WTC11 (cell line): Measurements from ENCODE around the gene GAK. TPM values are rescaled to one million over a fixed set of nuclear protein-coding genes. Genes with fewer than 3 reads are reported as not detected.
A peak's percentile ranks its signal among the peaks of the same experiment; 100 is the strongest.

Experiments
- ATAC-seq: fragments of 200-7000 bp; cut with Tn5 transposase; 2 replicates; pipeline ENCODE4 v1.10.0; 2021; ENCODE audit warnings: mild to moderate bottlenecking, moderate library complexity
- CTCF ChIA-PET: fragments of 300-600 bp; sonication (Branson Sonifier 250); formaldehyde crosslinking; loops from one replicate; lab custom pipeline; 2021; ENCODE audit warnings: antibody characterized with exemption; lab: Charles Lee
- POLR2A ChIA-PET: fragments of 350-600 bp; sonication (Branson Sonifier 250); formaldehyde crosslinking; loops from one replicate; lab custom pipeline; 2021; ENCODE audit warnings: antibody characterized with exemption; lab: Charles Lee
- DNase-seq: peaks from one replicate; pipeline ENCODE4 v3.0.0; 2021; ENCODE audit warnings: low spot score
- H3K27ac Mint-ChIP-seq: 2 replicates; pipeline ENCODE4 v1.8.0; 2021; ENCODE audit warnings: mixed read lengths
- H3K27me3 Mint-ChIP-seq: 2 replicates; pipeline ENCODE4 v1.8.0; 2021; ENCODE audit warnings: low read depth, mild to moderate bottlenecking, moderate library complexity, mixed read lengths
- H3K36me3 Mint-ChIP-seq: 2 replicates; pipeline ENCODE4 v1.8.0; 2021; ENCODE audit warnings: mixed read lengths
- H3K4me1 Mint-ChIP-seq: 2 replicates; pipeline ENCODE4 v1.8.0; 2022; ENCODE audit warnings: mixed read lengths
- H3K4me3 Mint-ChIP-seq: 2 replicates; pipeline ENCODE4 v1.8.0; 2021; ENCODE audit warnings: mild to moderate bottlenecking, moderate library complexity, mixed read lengths
- H3K9me3 Mint-ChIP-seq: 2 replicates; pipeline ENCODE4 v1.8.0; 2021; ENCODE audit warnings: mixed read lengths
- ARID4B ChIP-seq: sonication (generic); formaldehyde crosslinking; IDR thresholded peaks from 2 replicates; pipeline ENCODE4 v1.8.0; 2023; ENCODE audit warnings: missing genetic modification reagents, mild to moderate bottlenecking, borderline replicate concordance
- ATF1 ChIP-seq: sonication (generic); formaldehyde crosslinking; IDR thresholded peaks from 2 replicates; pipeline ENCODE4 v1.8.1; 2023; ENCODE audit warnings: mild to moderate bottlenecking, moderate library complexity, missing genetic modification reagents
- ATF2 ChIP-seq: sonication (generic); formaldehyde crosslinking; IDR thresholded peaks from 2 replicates; pipeline ENCODE4 v1.8.1; 2022; ENCODE audit warnings: low read depth, missing genetic modification reagents, borderline replicate concordance
- CBFB ChIP-seq: sonication (generic); formaldehyde crosslinking; IDR thresholded peaks from 2 replicates; pipeline ENCODE4 v1.8.1; 2022; ENCODE audit warnings: mild to moderate bottlenecking, low read depth, missing genetic modification reagents
- ELF4 ChIP-seq: sonication (generic); formaldehyde crosslinking; IDR thresholded peaks from 2 replicates; pipeline ENCODE4 v1.8.1; 2022; ENCODE audit warnings: low read depth, mild to moderate bottlenecking, moderate library complexity, missing genetic modification reagents
- ETV6 ChIP-seq: sonication (generic); formaldehyde crosslinking; IDR thresholded peaks from 2 replicates; pipeline ENCODE4 v1.8.1; 2022; ENCODE audit warnings: mild to moderate bottlenecking, missing genetic modification reagents
- GTF2I ChIP-seq: fragments of 250-450 bp; sonication (Bioruptor Pico); conservative IDR thresholded peaks from 2 replicates; pipeline ENCODE4 v1.4.0; 2021; ENCODE audit warnings: mild to moderate bottlenecking
- IRF2 ChIP-seq: sonication (generic); formaldehyde crosslinking; IDR thresholded peaks from 2 replicates; pipeline ENCODE4 v1.8.0; 2022; ENCODE audit warnings: low read depth, missing genetic modification reagents, borderline replicate concordance
- MAX ChIP-seq: sonication (generic); formaldehyde crosslinking; IDR thresholded peaks from 2 replicates; pipeline ENCODE4 v1.8.0; 2022; ENCODE audit warnings: mild to moderate bottlenecking, missing genetic modification reagents
- NFATC4 ChIP-seq: fragments of 250-450 bp; sonication (Bioruptor Pico); IDR thresholded peaks from 2 replicates; pipeline ENCODE4 v1.9.0; 2021; ENCODE audit warnings: mild to moderate bottlenecking
- NR3C1 ChIP-seq: sonication (generic); formaldehyde crosslinking; conservative IDR thresholded peaks from 2 replicates; pipeline ENCODE4 v1.8.1; 2023; ENCODE audit warnings: low read depth, mild to moderate bottlenecking, missing genetic modification reagents
- PREB ChIP-seq: sonication (generic); formaldehyde crosslinking; IDR thresholded peaks from 2 replicates; pipeline ENCODE4 v1.8.1; 2022; ENCODE audit warnings: mild to moderate bottlenecking, missing genetic modification reagents, moderate library complexity, borderline replicate concordance
- TCF7 ChIP-seq: sonication (generic); formaldehyde crosslinking; IDR thresholded peaks from 2 replicates; pipeline ENCODE4 v1.8.0; 2022; ENCODE audit warnings: mild to moderate bottlenecking, low read depth, missing genetic modification reagents, moderate library complexity
- TP53 ChIP-seq: sonication (generic); formaldehyde crosslinking; IDR thresholded peaks from 2 replicates; pipeline ENCODE4 v1.8.1; 2023; ENCODE audit warnings: mild to moderate bottlenecking, missing genetic modification reagents
- ZNF416 ChIP-seq: fragments of 250-450 bp; sonication (Bioruptor Pico); IDR thresholded peaks from 2 replicates; pipeline ENCODE4 v1.9.0; 2021; ENCODE audit warnings: mild to moderate bottlenecking, inconsistent platforms
- total RNA-seq: library from RNA; stranded (reverse); gene quantifications from 3 replicates; pipeline ENCODE4 v1.2.3, GENCODE V29; 2021
- TF ChIP-seq, protein P1 (sequence below): fragments of 250-450 bp; sonication (Bioruptor Pico); IDR thresholded peaks from 2 replicates; pipeline ENCODE4 v1.8.0; 2021; ENCODE audit warnings: mild to moderate bottlenecking
- TF ChIP-seq, protein P2 (sequence below): sonication (generic); formaldehyde crosslinking; IDR thresholded peaks from 2 replicates; pipeline ENCODE4 v1.8.0; 2022; ENCODE audit warnings: mild to moderate bottlenecking, missing genetic modification reagents
- TF ChIP-seq, protein P3 (sequence below): sonication (generic); formaldehyde crosslinking; IDR thresholded peaks from 2 replicates; pipeline ENCODE4 v1.8.0; 2023; ENCODE audit warnings: missing genetic modification reagents

GAK gene
- total RNA-seq, 1 experiment from 2014 or later, result 121 TPM

GRCh38 chr4:914531-914930 lies 17.6 kb downstream of the GAK start (continued):
- TF ChIP-seq, protein P1, sequence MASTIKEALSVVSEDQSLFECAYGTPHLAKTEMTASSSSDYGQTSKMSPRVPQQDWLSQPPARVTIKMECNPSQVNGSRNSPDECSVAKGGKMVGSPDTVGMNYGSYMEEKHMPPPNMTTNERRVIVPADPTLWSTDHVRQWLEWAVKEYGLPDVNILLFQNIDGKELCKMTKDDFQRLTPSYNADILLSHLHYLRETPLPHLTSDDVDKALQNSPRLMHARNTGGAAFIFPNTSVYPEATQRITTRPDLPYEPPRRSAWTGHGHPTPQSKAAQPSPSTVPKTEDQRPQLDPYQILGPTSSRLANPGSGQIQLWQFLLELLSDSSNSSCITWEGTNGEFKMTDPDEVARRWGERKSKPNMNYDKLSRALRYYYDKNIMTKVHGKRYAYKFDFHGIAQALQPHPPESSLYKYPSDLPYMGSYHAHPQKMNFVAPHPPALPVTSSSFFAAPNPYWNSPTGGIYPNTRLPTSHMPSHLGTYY (CRISPR knock-in tag), result no peak

DNA sequence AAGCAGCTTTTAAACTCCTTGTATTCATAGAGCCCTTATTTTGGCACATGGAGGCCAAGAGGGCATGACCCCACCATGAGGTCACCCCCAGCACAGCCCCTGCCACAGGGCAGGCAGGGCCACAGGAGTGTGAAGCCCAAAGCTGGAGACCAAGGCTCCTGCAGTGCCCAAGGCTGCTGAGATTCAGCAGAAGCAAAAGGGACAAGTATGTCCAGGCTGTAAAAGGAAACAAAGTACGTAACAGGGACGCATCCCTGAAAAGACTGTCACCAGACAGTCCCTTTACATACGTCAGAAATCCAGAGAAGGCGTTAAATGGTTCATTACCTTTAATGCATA lies 18.9 kb downstream of the GAK start:
- Mint-ChIP-seq H3K36me3 (peaks cover 10% of the 10 kb centered on the region), H3K4me1 (peaks cover 5% of the 10 kb centered on the region), H3K27me3 (no peaks in the 10 kb centered on the region), H3K9me3 (no peaks in the 10 kb centered on the region), H3K27ac (no peak overlapping the region), H3K4me3 (no peak overlapping the region)
- TF ChIP-seq NR3C1 (no peak), PREB (CRISPR knock-in tag) (no peak), MAX (no peak), TCF7 (CRISPR knock-in tag) (no peak), ARID4B (CRISPR knock-in tag) (no peak), ZNF416 (no peak), IRF2 (CRISPR knock-in tag) (no peak), TP53 (CRISPR knock-in tag) (no peak), NFATC4 (CRISPR knock-in tag) (no peak)
- TF ChIP-seq, protein P2, sequence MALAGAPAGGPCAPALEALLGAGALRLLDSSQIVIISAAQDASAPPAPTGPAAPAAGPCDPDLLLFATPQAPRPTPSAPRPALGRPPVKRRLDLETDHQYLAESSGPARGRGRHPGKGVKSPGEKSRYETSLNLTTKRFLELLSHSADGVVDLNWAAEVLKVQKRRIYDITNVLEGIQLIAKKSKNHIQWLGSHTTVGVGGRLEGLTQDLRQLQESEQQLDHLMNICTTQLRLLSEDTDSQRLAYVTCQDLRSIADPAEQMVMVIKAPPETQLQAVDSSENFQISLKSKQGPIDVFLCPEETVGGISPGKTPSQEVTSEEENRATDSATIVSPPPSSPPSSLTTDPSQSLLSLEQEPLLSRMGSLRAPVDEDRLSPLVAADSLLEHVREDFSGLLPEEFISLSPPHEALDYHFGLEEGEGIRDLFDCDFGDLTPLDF (CRISPR knock-in tag), result no peak
- TF ChIP-seq, protein P1 (CRISPR knock-in tag), result no peak
- ChIA-PET POLR2A (no interaction called here), CTCF (interaction anchor here (1.3 kb wide), 1 partner anchor 18 kb away, joined by 5 read pairs; the partner anchor contains the start of genes GAK and TMEM175)
- ATAC-seq (no peak), DNase-seq (no peak)

- peaks cover 5% of the 10 kb centered on the region for H3K4me1 Mint-ChIP-seq
- H3K4me3 Mint-ChIP-seq, result no peak overlapping the region
- no peaks in the 10 kb centered on the region for H3K9me3 Mint-ChIP-seq
- ATAC-seq (no peak), DNase-seq (no peak)
- ChIA-PET POLR2A (no interaction called here), CTCF (interaction anchor here (0.7 to 1.3 kb wide), 2 partner anchors 19 to 74 kb away, joined by 3 to 5 read pairs; partner anchors contain the start of genes GAK, IDUA and TMEM175)
- H3K27ac Mint-ChIP-seq, result peak overlapping the region; percentile 45; the same call in 1 of the 2 replicates
- no peaks in the 10 kb centered on the region for H3K27me3 Mint-ChIP-seq
- H3K36me3 Mint-ChIP-seq, result peaks cover 10% of the 10 kb centered on the region
- TF ChIP-seq ATF2 (CRISPR knock-in tag), result no peak
- no peak for TF ChIP-seq ETV6
- TF ChIP-seq ZNF416, result no peak
- TF ChIP-seq, protein P3, sequence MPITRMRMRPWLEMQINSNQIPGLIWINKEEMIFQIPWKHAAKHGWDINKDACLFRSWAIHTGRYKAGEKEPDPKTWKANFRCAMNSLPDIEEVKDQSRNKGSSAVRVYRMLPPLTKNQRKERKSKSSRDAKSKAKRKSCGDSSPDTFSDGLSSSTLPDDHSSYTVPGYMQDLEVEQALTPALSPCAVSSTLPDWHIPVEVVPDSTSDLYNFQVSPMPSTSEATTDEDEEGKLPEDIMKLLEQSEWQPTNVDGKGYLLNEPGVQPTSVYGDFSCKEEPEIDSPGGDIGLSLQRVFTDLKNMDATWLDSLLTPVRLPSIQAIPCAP, result no peak
- no peak for TF ChIP-seq GTF2I (CRISPR knock-in tag)
- TF ChIP-seq, protein P1 (CRISPR knock-in tag), result no peak
- TF ChIP-seq TCF7 (CRISPR knock-in tag), result no peak
- no peak for TF ChIP-seq CBFB (CRISPR knock-in tag)
- TF ChIP-seq ELF4, result no peak
- TF ChIP-seq ATF1, result no peak
Observed at GRCh38 chr4:912548-913279, 19.4 kb downstream of the GAK start.
